HCT116 (cell line): ENCODE measurements around the gene GBP7. TPM values are rescaled to one million over a fixed set of nuclear protein-coding genes. Genes with fewer than 3 reads are reported as not detected.

Experiments
- ATAC-seq: fragments of 200-7000 bp; cut with Tn5 transposase; 2 replicates; pipeline ENCODE4 v1.9.1; 2020; ENCODE audit warnings: mild to moderate bottlenecking, moderate library complexity
- BruUV-seq: library from RNA; stranded (reverse); fragments of 400-500 nt; replicated peaks from 2 replicates; lab custom pipeline; 2021; lab: Mats Ljungman, UMichigan
- CTCF ChIA-PET: fragments of 300-600 bp; sonication (Branson Sonifier 250); formaldehyde crosslinking; loops from one replicate; lab custom pipeline; 2021; ENCODE audit warnings: antibody characterized with exemption; lab: Charles Lee
- POLR2A ChIA-PET: fragments of 300-600, 350-600 bp; sonication (Branson Sonifier 250); formaldehyde crosslinking; loops from one replicate; lab custom pipeline; 2021; ENCODE audit warnings: antibody characterized with exemption; lab: Charles Lee
- RAD21 ChIA-PET, 2 experiments: fragments of 300-600 bp; sonication (Branson Sonifier 250); formaldehyde crosslinking; loops; one replicate each; lab custom pipeline; 2023; ENCODE audit warnings: low total read pairs in 2 of 2; ENCODE audit not compliant: uncharacterized antibody in 2 of 2, unreplicated experiment in 2 of 2, low non-redundant PET in 1 of 2; lab: Charles Lee
- DNase-seq: peaks from one replicate; pipeline ENCODE4 v3.0.0-alpha.2; 2010; ENCODE audit warnings: low read depth, low spot score
- H2AFZ ChIP-seq: fragments of 200-600 bp; shearing (Covaris generic), sonication (generic); 2 replicates; pipeline ENCODE4 v1.6.1; 2017; ENCODE audit warnings: low read depth, mixed run types, mixed read lengths, antibody characterized with exemption, low read length; ENCODE audit not compliant: poor library complexity, severe bottlenecking
- H3K27ac ChIP-seq: 2 replicates; pipeline ENCODE4 v1.5.1; 2012; ENCODE audit warnings: low read depth, low read length
- H3K27me3 ChIP-seq: fragments of 200-600 bp; sonication (generic); 2 replicates; pipeline ENCODE4 v1.6.1; 2016; ENCODE audit warnings: mixed run types, low read length, mixed read lengths; ENCODE audit not compliant: insufficient read depth
- H3K36me3 ChIP-seq, 2 experiments: fragments of 200-500 bp in 1 of 2; fragments of 200-600 bp in 1 of 2; sonication (Bioruptor generic) in 1 of 2; sonication (generic) in 1 of 2; 2 replicates each; pipeline versions ENCODE4 v1.5.1 to v1.6.1; 2014 to 2016; ENCODE audit warnings: low read length in 2 of 2, inconsistent platforms in 1 of 2, mixed read lengths in 1 of 2, mixed run types in 1 of 2; ENCODE audit not compliant: insufficient read depth in 2 of 2, control insufficient read depth in 1 of 2
- H3K4me1 ChIP-seq, 2 experiments: fragments of 200-600 bp in 1 of 2; sonication (generic) in 1 of 2; 2 replicates each; pipeline versions ENCODE4 v1.5.1 to v1.6.1; 2012 to 2017; ENCODE audit warnings: low read length in 2 of 2, inconsistent platforms in 1 of 2, mild to moderate bottlenecking in 1 of 2, mixed read lengths in 1 of 2, mixed run types in 1 of 2, moderate library complexity in 1 of 2; ENCODE audit not compliant: insufficient read depth in 2 of 2, control insufficient read depth in 1 of 2
- H3K4me2 ChIP-seq: fragments of 200-600 bp; sonication (generic); 2 replicates; pipeline ENCODE4 v1.6.1; 2017; ENCODE audit warnings: mixed run types, low read length, mixed read lengths
- H3K4me3 ChIP-seq, 2 experiments: fragments of 200-600 bp in 1 of 2; sonication (generic) in 1 of 2; replicated peaks in 1 of 2; 2 replicates each; pipeline ENCODE4 v1.5.1; 2011 to 2016; ENCODE audit warnings: low read length in 2 of 2, control low read depth in 1 of 2, low read depth in 1 of 2, mild to moderate bottlenecking in 1 of 2, mixed read lengths in 1 of 2, mixed run types in 1 of 2
- H3K79me2 ChIP-seq: fragments of 200-600 bp; sonication (generic); 2 replicates; pipeline ENCODE4 v1.6.1; 2017; ENCODE audit warnings: mild to moderate bottlenecking, mixed run types, low read length, moderate library complexity, mixed read lengths; ENCODE audit not compliant: insufficient read depth
- H3K9ac ChIP-seq: fragments of 200-600 bp; sonication (generic); 2 replicates; pipeline ENCODE4 v1.6.1; 2016; ENCODE audit warnings: low read length, mixed read lengths
- H3K9me2 ChIP-seq: fragments of 200-600 bp; sonication (generic), shearing (Covaris generic); 2 replicates; pipeline ENCODE4 v1.6.1; 2017; ENCODE audit warnings: mixed run types, mild to moderate bottlenecking, moderate library complexity; ENCODE audit not compliant: insufficient read depth
- H3K9me3 ChIP-seq, 2 experiments: fragments of 200-500 bp in 1 of 2; fragments of 200-600 bp in 1 of 2; sonication (Bioruptor generic) in 1 of 2; sonication (generic) in 1 of 2; 2 replicates each; pipeline ENCODE4 v1.6.1; 2014 to 2017; ENCODE audit warnings: low read length in 2 of 2, mixed read lengths in 2 of 2, inconsistent platforms in 1 of 2, low read depth in 1 of 2, mild to moderate bottlenecking in 1 of 2, mixed run types in 1 of 2, moderate library complexity in 1 of 2; ENCODE audit not compliant: control insufficient read depth in 1 of 2, insufficient read depth in 1 of 2
- H4K20me1 ChIP-seq: fragments of 200-600 bp; sonication (generic), shearing (Covaris generic); 2 replicates; pipeline ENCODE4 v1.6.1; 2017; ENCODE audit warnings: mixed run types, mild to moderate bottlenecking, moderate library complexity; ENCODE audit not compliant: insufficient read depth
- CEBPB ChIP-seq: IDR thresholded peaks from 2 replicates; pipeline ENCODE4 v1.6.1; 2012; ENCODE audit warnings: low read depth
- EGR1 ChIP-seq: IDR thresholded peaks from 2 replicates; pipeline ENCODE4 v1.6.1; 2012; ENCODE audit warnings: low read depth
- ELF1 ChIP-seq: IDR thresholded peaks from 2 replicates; pipeline ENCODE4 v1.6.1; 2012; ENCODE audit warnings: low read depth, borderline replicate concordance
- EZH2 ChIP-seq: fragments of 200-600 bp; sonication (generic); IDR thresholded peaks from 2 replicates; pipeline ENCODE4 v1.6.1; 2017; ENCODE audit warnings: antibody characterized with exemption, mixed run types
- EZH2phosphoT487 ChIP-seq: fragments of 200-600 bp; IDR thresholded peaks from 2 replicates; pipeline ENCODE4 v1.6.1; 2018; ENCODE audit warnings: antibody characterized with exemption, borderline replicate concordance
- FOSL1 ChIP-seq: IDR thresholded peaks from 2 replicates; pipeline ENCODE4 v1.6.1; 2012; ENCODE audit warnings: low read depth
- JUND ChIP-seq: IDR thresholded peaks from 2 replicates; pipeline ENCODE4 v1.6.1; 2012
- POLR2A ChIP-seq: IDR thresholded peaks from 2 replicates; pipeline ENCODE4 v1.7.0; 2011; ENCODE audit warnings: borderline replicate concordance; ENCODE audit not compliant: insufficient read depth, insufficient read length; ENCODE audit errors: extremely low read depth
- POLR2AphosphoS5 ChIP-seq: IDR thresholded peaks from 2 replicates; pipeline ENCODE4 v1.6.1; 2011; ENCODE audit warnings: mild to moderate bottlenecking, low read depth, low read length, moderate library complexity
- RAD21 ChIP-seq: IDR thresholded peaks from 2 replicates; pipeline ENCODE4 v1.6.1; 2012; ENCODE audit warnings: low read depth, mild to moderate bottlenecking
- SIN3A ChIP-seq: IDR thresholded peaks from 2 replicates; pipeline ENCODE4 v1.6.1; 2012; ENCODE audit warnings: low read depth
- SP1 ChIP-seq: IDR thresholded peaks from 2 replicates; pipeline ENCODE4 v1.6.1; 2012; ENCODE audit warnings: low read depth
- TCF7L2 ChIP-seq: IDR thresholded peaks from 2 replicates; pipeline ENCODE4 v1.7.0; 2011; ENCODE audit warnings: borderline replicate concordance, inconsistent platforms; ENCODE audit not compliant: insufficient read depth, insufficient read length; ENCODE audit errors: extremely low read depth
- YY1 ChIP-seq: IDR thresholded peaks from 2 replicates; pipeline ENCODE4 v1.6.1; 2011; ENCODE audit warnings: low read length, low read depth, moderate library complexity, mild to moderate bottlenecking; ENCODE audit not compliant: insufficient replicate concordance; ENCODE audit errors: extremely low read depth
- ZFX ChIP-seq: fragments of 450-650 bp; IDR thresholded peaks from 2 replicates; pipeline ENCODE4 v1.6.1; 2017
- ZNF274 ChIP-seq: fragments of 200-500 bp; sonication (Bioruptor generic); IDR thresholded peaks from 2 replicates; pipeline ENCODE4 v1.6.1; 2014; ENCODE audit warnings: mild to moderate bottlenecking, low read depth, low read length, inconsistent platforms
- intact Hi-C: fragments of 100-400 bp; cut with micrococcal nuclease; formaldehyde crosslinking; loops from 2 replicates; pipeline ENCODE4 v1.10.0; 2022
- total RNA-seq: library from RNA; stranded (reverse); gene quantifications from one replicate; pipeline ENCODE4 v1.2.1, GENCODE V29; 2021; ENCODE audit not compliant: unreplicated experiment
- TF ChIP-seq, protein P1 (sequence below), 3 experiments: fragments of 200-600 bp in 1 of 3; sonication (generic) in 1 of 3; IDR thresholded peaks in 2 of 3; conservative IDR thresholded peaks in 1 of 3; 2 replicates each; pipeline ENCODE4 v1.5.1; 2012 to 2017; ENCODE audit warnings: low read depth in 2 of 3, low read length in 2 of 3, antibody characterized with exemption in 1 of 3, borderline replicate concordance in 1 of 3, control low read depth in 1 of 3, mild to moderate bottlenecking in 1 of 3, mixed read lengths in 1 of 3, mixed run types in 1 of 3, moderate library complexity in 1 of 3; ENCODE audit not compliant: insufficient read depth in 1 of 3
- TF ChIP-seq, protein P2 (sequence below): IDR thresholded peaks from 2 replicates; pipeline ENCODE4 v1.6.1; 2011; ENCODE audit warnings: mild to moderate bottlenecking, low read length, moderate library complexity; ENCODE audit not compliant: insufficient replicate concordance; ENCODE audit errors: extremely low read depth
- TF ChIP-seq, protein P3 (sequence below): IDR thresholded peaks from 2 replicates; pipeline ENCODE4 v1.6.1; 2012
- TF ChIP-seq, protein P4 (sequence below): IDR thresholded peaks from 2 replicates; pipeline ENCODE4 v1.6.1; 2012; ENCODE audit warnings: low read depth

The GBP7 gene
- total RNA-seq, 1 experiment from 2014 or later: not detected

- no TSS peak for BruUV-seq
- H3K9me2 ChIP-seq: no peaks in the 10 kb centered on the region
- no peak overlapping the region for H3K27ac ChIP-seq
- H3K9ac ChIP-seq: no peak overlapping the region
- H3K4me3 ChIP-seq: no peak overlapping the region
- H3K4me1 ChIP-seq: no peaks in the 10 kb centered on the region
- ChIA-PET CTCF (interaction anchor here (1.1 kb wide), 2 partner anchors 9 to 364 kb away, joined by 3 read pairs; no protein-coding TSS in a partner anchor), RAD21 (no interaction called here), POLR2A (no interaction called here)
- H3K79me2 ChIP-seq: no peaks in the 10 kb centered on the region
- H3K9me3 ChIP-seq: no peaks in the 10 kb centered on the region
- ATAC-seq: no peak
- no peak overlapping the region for H2AFZ ChIP-seq
- H4K20me1 ChIP-seq: no peaks in the 10 kb centered on the region
- no peaks in the 10 kb centered on the region for H3K27me3 ChIP-seq
- DNase-seq: no peak
- intact Hi-C loops: loop anchor here (2.0 kb wide), 1 partner anchor 88 kb away; no protein-coding TSS in a partner anchor
- TF ChIP-seq CEBPB: no peak
- TF ChIP-seq TCF7L2: no peak
- TF ChIP-seq, protein P1, sequence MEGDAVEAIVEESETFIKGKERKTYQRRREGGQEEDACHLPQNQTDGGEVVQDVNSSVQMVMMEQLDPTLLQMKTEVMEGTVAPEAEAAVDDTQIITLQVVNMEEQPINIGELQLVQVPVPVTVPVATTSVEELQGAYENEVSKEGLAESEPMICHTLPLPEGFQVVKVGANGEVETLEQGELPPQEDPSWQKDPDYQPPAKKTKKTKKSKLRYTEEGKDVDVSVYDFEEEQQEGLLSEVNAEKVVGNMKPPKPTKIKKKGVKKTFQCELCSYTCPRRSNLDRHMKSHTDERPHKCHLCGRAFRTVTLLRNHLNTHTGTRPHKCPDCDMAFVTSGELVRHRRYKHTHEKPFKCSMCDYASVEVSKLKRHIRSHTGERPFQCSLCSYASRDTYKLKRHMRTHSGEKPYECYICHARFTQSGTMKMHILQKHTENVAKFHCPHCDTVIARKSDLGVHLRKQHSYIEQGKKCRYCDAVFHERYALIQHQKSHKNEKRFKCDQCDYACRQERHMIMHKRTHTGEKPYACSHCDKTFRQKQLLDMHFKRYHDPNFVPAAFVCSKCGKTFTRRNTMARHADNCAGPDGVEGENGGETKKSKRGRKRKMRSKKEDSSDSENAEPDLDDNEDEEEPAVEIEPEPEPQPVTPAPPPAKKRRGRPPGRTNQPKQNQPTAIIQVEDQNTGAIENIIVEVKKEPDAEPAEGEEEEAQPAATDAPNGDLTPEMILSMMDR (IDR thresholded peaks at IDR 0.05 in 2 of 3, conservative IDR thresholded peaks at IDR 0.05 in 1 of 3; ENCODE audit: borderline replicate concordance in 1 of 3, insufficient read depth in 1 of 3, low read depth in 2 of 3, low read length in 2 of 3): no peak
- no peak for TF ChIP-seq ZFX
- no peak for TF ChIP-seq POLR2AphosphoS5
- TF ChIP-seq, protein P2, sequence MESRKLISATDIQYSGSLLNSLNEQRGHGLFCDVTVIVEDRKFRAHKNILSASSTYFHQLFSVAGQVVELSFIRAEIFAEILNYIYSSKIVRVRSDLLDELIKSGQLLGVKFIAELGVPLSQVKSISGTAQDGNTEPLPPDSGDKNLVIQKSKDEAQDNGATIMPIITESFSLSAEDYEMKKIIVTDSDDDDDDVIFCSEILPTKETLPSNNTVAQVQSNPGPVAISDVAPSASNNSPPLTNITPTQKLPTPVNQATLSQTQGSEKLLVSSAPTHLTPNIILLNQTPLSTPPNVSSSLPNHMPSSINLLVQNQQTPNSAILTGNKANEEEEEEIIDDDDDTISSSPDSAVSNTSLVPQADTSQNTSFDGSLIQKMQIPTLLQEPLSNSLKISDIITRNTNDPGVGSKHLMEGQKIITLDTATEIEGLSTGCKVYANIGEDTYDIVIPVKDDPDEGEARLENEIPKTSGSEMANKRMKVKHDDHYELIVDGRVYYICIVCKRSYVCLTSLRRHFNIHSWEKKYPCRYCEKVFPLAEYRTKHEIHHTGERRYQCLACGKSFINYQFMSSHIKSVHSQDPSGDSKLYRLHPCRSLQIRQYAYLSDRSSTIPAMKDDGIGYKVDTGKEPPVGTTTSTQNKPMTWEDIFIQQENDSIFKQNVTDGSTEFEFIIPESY: no peak
- no peak for TF ChIP-seq EGR1
- no peak for TF ChIP-seq SIN3A
- TF ChIP-seq EZH2: no peak
- no peak for TF ChIP-seq EZH2phosphoT487
- TF ChIP-seq SP1: no peak
- no peak for TF ChIP-seq ELF1
- no peak for TF ChIP-seq ZNF274
- TF ChIP-seq, protein P3, sequence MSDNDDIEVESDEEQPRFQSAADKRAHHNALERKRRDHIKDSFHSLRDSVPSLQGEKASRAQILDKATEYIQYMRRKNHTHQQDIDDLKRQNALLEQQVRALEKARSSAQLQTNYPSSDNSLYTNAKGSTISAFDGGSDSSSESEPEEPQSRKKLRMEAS: no peak
- TF ChIP-seq FOSL1: no peak
- TF ChIP-seq POLR2A: no peak
- no peak for TF ChIP-seq RAD21
- no peak for TF ChIP-seq JUND
- TF ChIP-seq, protein P4, sequence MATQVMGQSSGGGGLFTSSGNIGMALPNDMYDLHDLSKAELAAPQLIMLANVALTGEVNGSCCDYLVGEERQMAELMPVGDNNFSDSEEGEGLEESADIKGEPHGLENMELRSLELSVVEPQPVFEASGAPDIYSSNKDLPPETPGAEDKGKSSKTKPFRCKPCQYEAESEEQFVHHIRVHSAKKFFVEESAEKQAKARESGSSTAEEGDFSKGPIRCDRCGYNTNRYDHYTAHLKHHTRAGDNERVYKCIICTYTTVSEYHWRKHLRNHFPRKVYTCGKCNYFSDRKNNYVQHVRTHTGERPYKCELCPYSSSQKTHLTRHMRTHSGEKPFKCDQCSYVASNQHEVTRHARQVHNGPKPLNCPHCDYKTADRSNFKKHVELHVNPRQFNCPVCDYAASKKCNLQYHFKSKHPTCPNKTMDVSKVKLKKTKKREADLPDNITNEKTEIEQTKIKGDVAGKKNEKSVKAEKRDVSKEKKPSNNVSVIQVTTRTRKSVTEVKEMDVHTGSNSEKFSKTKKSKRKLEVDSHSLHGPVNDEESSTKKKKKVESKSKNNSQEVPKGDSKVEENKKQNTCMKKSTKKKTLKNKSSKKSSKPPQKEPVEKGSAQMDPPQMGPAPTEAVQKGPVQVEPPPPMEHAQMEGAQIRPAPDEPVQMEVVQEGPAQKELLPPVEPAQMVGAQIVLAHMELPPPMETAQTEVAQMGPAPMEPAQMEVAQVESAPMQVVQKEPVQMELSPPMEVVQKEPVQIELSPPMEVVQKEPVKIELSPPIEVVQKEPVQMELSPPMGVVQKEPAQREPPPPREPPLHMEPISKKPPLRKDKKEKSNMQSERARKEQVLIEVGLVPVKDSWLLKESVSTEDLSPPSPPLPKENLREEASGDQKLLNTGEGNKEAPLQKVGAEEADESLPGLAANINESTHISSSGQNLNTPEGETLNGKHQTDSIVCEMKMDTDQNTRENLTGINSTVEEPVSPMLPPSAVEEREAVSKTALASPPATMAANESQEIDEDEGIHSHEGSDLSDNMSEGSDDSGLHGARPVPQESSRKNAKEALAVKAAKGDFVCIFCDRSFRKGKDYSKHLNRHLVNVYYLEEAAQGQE: no peak
- no peak for TF ChIP-seq YY1
- H3K4me2 ChIP-seq: no peak overlapping the region
- H3K36me3 ChIP-seq: no peaks in the 10 kb centered on the region
Observed at GRCh38 chr1:89087241-89087640, 88.6 kb downstream of the GBP7 start.
